OCI-LY3 (cell line): ENCODE measurements around the gene CCDC134.

Experiments used
- CTCF ChIP-seq: fragments of 200-600, 300-600 bp; sonication (generic); IDR thresholded peaks from 2 replicates; pipeline ENCODE4 v1.5.1; 2014; ENCODE audit warnings: antibody characterized with exemption, low read length, low read depth
- EZH2phosphoT487 ChIP-seq: fragments of 200-600 bp; shearing (Covaris generic); IDR thresholded peaks from 2 replicates; pipeline ENCODE4 v1.6.1; 2018; ENCODE audit warnings: antibody characterized with exemption, mixed run types, low read depth

DNA sequence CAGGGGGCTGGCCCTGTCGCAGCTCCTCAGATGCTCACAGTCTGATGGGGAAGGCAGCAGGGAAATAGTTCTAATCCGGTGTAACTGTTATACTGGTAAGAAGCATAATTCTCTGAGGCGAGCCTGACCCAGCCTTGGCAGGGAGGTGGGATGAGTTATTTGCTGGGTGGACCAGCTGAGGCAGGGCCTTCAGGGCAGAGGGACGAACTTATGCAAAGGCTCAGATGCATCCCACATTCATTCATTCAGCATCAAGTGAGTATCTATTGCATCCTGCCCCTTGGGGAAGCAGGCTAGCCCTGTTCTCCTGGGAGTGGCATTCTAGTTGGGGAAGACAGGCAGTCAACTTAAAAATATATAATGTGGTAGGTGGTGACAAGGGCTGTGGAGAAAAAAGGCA is 18.8 kb downstream of the CCDC134 start:
- no peak for TF ChIP-seq CTCF
- TF ChIP-seq EZH2phosphoT487: no peak
